ENCODE results near the gene CHMP2A.

The CHMP2A gene

DNA sequence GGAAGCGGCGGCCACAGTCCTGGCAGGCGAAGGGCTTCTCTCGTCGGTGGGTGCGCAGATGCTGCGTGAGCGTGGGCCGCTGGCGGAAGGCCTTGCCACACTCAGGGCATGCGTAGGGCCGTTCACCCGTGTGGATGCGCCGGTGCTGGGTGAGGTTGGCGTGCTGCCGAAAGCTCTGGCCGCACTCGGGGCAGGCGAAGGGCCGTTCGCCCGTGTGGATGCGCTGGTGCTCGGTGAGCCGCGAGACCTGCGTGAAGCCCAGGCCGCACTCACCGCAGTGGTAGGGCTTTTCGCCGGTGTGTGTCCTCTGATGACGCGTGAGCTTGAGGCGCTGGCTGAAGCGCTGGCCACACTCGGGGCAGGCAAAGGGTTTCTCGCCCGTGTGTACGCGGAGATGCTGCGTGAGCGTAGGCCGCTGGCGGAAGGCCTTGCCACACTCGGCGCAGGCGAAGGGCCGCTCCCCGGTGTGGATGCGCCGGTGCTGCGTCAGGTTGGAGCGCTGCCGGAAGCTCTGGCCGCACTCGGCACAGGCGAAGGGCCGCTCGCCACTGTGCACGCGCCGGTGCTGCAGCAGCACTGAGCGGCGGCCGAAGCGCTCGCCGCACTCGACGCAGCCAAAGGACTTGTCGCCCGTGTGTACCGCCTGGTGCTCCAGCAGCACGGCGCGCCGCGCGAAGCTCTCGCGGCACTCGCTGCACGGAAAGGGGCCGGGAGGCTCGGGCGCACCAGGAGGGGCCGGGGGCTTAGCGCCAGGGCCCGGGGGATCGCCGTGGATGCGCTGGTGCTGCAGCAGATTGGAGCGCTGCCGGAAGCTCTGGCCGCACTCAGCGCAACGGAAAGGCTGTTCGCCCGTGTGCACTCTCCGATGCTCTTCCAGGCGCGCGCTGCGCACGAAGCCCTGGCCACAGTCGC is 7.5 kb upstream of the CHMP2A start:
- peaks cover 33% of the 10 kb centered on the region for H3K4me1 ChIP-seq (ENCODE audit: insufficient read depth, low read length, poor library complexity, severe bottlenecking)
- peaks cover 7% of the 10 kb centered on the region; the same call in 1 of the 2 replicates for H3F3A ChIP-seq (ENCODE audit: low read depth)
- no peak for TF ChIP-seq EZH2phosphoT487 (IDR thresholded peaks at IDR 0.05; ENCODE audit: borderline replicate concordance)
- TF ChIP-seq, protein P1, sequence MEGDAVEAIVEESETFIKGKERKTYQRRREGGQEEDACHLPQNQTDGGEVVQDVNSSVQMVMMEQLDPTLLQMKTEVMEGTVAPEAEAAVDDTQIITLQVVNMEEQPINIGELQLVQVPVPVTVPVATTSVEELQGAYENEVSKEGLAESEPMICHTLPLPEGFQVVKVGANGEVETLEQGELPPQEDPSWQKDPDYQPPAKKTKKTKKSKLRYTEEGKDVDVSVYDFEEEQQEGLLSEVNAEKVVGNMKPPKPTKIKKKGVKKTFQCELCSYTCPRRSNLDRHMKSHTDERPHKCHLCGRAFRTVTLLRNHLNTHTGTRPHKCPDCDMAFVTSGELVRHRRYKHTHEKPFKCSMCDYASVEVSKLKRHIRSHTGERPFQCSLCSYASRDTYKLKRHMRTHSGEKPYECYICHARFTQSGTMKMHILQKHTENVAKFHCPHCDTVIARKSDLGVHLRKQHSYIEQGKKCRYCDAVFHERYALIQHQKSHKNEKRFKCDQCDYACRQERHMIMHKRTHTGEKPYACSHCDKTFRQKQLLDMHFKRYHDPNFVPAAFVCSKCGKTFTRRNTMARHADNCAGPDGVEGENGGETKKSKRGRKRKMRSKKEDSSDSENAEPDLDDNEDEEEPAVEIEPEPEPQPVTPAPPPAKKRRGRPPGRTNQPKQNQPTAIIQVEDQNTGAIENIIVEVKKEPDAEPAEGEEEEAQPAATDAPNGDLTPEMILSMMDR (conservative IDR thresholded peaks at IDR 0.05; ENCODE audit: low read length) = no peak
- no peaks in the 10 kb centered on the region for H3K27me3 ChIP-seq (ENCODE audit: insufficient read depth, low read length, poor library complexity, severe bottlenecking)
- no peaks in the 10 kb centered on the region for H3K9me2 ChIP-seq (replicated peaks; ENCODE audit: low read depth, low read length)
- H3K4me2 ChIP-seq (ENCODE audit: low read depth, low read length, poor library complexity, severe bottlenecking) = no peak overlapping the region
- H3K9ac ChIP-seq (ENCODE audit: low read depth, low read length, poor library complexity, severe bottlenecking) = no peak overlapping the region
- H3K4me3 ChIP-seq (ENCODE audit: low read length, poor library complexity, severe bottlenecking) = no peak overlapping the region
- H3K9me3 ChIP-seq (ENCODE audit: insufficient read depth, low read depth, low read length) = no peaks in the 10 kb centered on the region
- H3K79me2 ChIP-seq (ENCODE audit: insufficient read depth, low read length) = peaks cover 25% of the 10 kb centered on the region
- H3K36me3 ChIP-seq (ENCODE audit: insufficient read depth, low read length) = no peaks in the 10 kb centered on the region
- H4K20me1 ChIP-seq (ENCODE audit: insufficient read depth, low read length, poor library complexity, severe bottlenecking) = peaks cover 8% of the 10 kb centered on the region
- no peak overlapping the region for H2AFZ ChIP-seq (ENCODE audit: low read length)

GRCh38 chr19:58561373-58562121 is 6.6 kb upstream of the CHMP2A start:
- no peak overlapping the region for H3K4me3 ChIP-seq (ENCODE audit: low read length, poor library complexity, severe bottlenecking)
- no peak for TF ChIP-seq EZH2phosphoT487 (IDR thresholded peaks at IDR 0.05; ENCODE audit: borderline replicate concordance)
- TF ChIP-seq, protein P1 (conservative IDR thresholded peaks at IDR 0.05; ENCODE audit: low read length) = no peak
- no peaks in the 10 kb centered on the region for H3K27me3 ChIP-seq (ENCODE audit: insufficient read depth, low read length, poor library complexity, severe bottlenecking)
- peaks cover 33% of the 10 kb centered on the region for H3K79me2 ChIP-seq (ENCODE audit: insufficient read depth, low read length)
- peaks cover 42% of the 10 kb centered on the region for H3K4me1 ChIP-seq (ENCODE audit: insufficient read depth, low read length, poor library complexity, severe bottlenecking)
- no peaks in the 10 kb centered on the region for H3K9me3 ChIP-seq (ENCODE audit: insufficient read depth, low read depth, low read length)
- H3F3A ChIP-seq (ENCODE audit: low read depth) = peaks cover 7% of the 10 kb centered on the region; the same call in 1 of the 2 replicates
- H3K4me2 ChIP-seq (ENCODE audit: low read depth, low read length, poor library complexity, severe bottlenecking) = peak overlapping the region; percentile 96
- peak overlapping the region; percentile 99 for H3K9ac ChIP-seq (ENCODE audit: low read depth, low read length, poor library complexity, severe bottlenecking)
- peaks cover 3% of the 10 kb centered on the region; the same call in 1 of the 2 replicates for H3K36me3 ChIP-seq (ENCODE audit: insufficient read depth, low read length)
- H3K9me2 ChIP-seq (replicated peaks; ENCODE audit: low read depth, low read length) = no peaks in the 10 kb centered on the region
- H4K20me1 ChIP-seq (ENCODE audit: insufficient read depth, low read length, poor library complexity, severe bottlenecking) = peaks cover 16% of the 10 kb centered on the region
- no peak overlapping the region for H2AFZ ChIP-seq (ENCODE audit: low read length)

GRCh38 chr19:58560921-58561320 is 6.0 kb upstream of the CHMP2A start:
- Histone ChIP-seq H3K4me1 (ENCODE audit: insufficient read depth, low read length, poor library complexity, severe bottlenecking) (peaks cover 43% of the 10 kb centered on the region), H3K27me3 (ENCODE audit: insufficient read depth, low read length, poor library complexity, severe bottlenecking) (no peaks in the 10 kb centered on the region), H2AFZ (ENCODE audit: low read length) (no peak overlapping the region), H3K4me3 (ENCODE audit: low read length, poor library complexity, severe bottlenecking) (peak overlapping the region; percentile 90), H3K9me2 (replicated peaks; ENCODE audit: low read depth, low read length) (no peaks in the 10 kb centered on the region), H4K20me1 (ENCODE audit: insufficient read depth, low read length, poor library complexity, severe bottlenecking) (peaks cover 22% of the 10 kb centered on the region), H3F3A (ENCODE audit: low read depth) (peaks cover 7% of the 10 kb centered on the region; the same call in 1 of the 2 replicates), H3K9me3 (ENCODE audit: insufficient read depth, low read depth, low read length) (no peaks in the 10 kb centered on the region), H3K4me2 (ENCODE audit: low read depth, low read length, poor library complexity, severe bottlenecking) (peak overlapping the region; percentile 96), H3K79me2 (ENCODE audit: insufficient read depth, low read length) (peaks cover 39% of the 10 kb centered on the region), H3K9ac (ENCODE audit: low read depth, low read length, poor library complexity, severe bottlenecking) (peak overlapping the region; percentile 99), H3K36me3 (ENCODE audit: insufficient read depth, low read length) (peaks cover 9% of the 10 kb centered on the region; the same call in 1 of the 2 replicates)
- TF ChIP-seq, protein P1 (conservative IDR thresholded peaks at IDR 0.05; ENCODE audit: low read length) = no peak
- no peak for TF ChIP-seq EZH2phosphoT487 (IDR thresholded peaks at IDR 0.05; ENCODE audit: borderline replicate concordance)

Data from Loucy (cell line).